Sigmoid colon (tissue), 4 donors: ENCODE measurements around the gene MRPL33.

Experiments used
- CTCF ChIP-seq, 4 experiments: fragments of 450-650 bp in 3 of 4; fragments of 200-600 bp in 1 of 4; IDR thresholded peaks; one replicate each; pipeline ENCODE4 v1.5.1; 2016 to 2019; ENCODE audit warnings: antibody characterized with exemption in 4 of 4, mild to moderate bottlenecking in 3 of 4, moderate library complexity in 2 of 4
- POLR2A ChIP-seq, 2 donors: fragments of 450-650 bp; IDR thresholded peaks; one replicate each; pipeline ENCODE4 v1.6.1; 2016; ENCODE audit warnings: antibody characterized with exemption in 2 of 2, mild to moderate bottlenecking in 2 of 2, moderate library complexity in 2 of 2
- POLR2AphosphoS5 ChIP-seq, 4 donors: sonication (generic); formaldehyde crosslinking; IDR thresholded peaks; one replicate each; pipeline ENCODE4 v1.6.1; 2017; ENCODE audit warnings: antibody characterized with exemption in 4 of 4

DNA sequence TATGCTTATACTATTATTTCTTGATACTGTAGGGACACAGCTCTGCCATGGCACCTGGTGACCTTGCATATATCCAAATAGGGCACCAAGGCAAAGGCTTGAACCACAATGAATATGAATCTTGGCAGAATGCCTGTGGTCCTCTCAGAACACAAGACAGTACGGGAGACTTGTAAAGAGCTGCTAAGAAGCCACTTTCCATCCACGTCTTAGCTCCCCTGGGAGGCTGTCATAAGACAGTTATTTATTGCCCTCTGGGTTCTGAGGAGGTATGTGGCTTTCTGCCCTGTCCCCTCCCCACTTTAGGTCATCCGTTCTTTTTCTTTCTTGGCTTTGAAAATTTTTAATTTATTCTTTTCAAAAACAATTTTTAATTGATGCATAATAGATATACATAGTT is 29.8 kb upstream of the MRPL33 start:
- no peak for TF ChIP-seq POLR2AphosphoS5 (IDR thresholded peaks at IDR 0.05)
- TF ChIP-seq CTCF (IDR thresholded peaks at IDR 0.05): no peak
- no peak for TF ChIP-seq POLR2A (IDR thresholded peaks at IDR 0.05)
